KMS-11 (cell line): Measurements from ENCODE around the gene TOMT.

Experiments used
- H2AFZ ChIP-seq: fragments of 200-600 bp; sonication (generic); 2 replicates; pipeline ENCODE4 v1.6.1; 2016; ENCODE audit warnings: antibody characterized with exemption, mixed run types, low read depth
- H3K27ac ChIP-seq: fragments of 200-600 bp; sonication (generic); 2 replicates; pipeline ENCODE4 v1.6.1; 2016; ENCODE audit warnings: mild to moderate bottlenecking, mixed run types
- H3K27me3 ChIP-seq: fragments of 200-600 bp; sonication (generic); 2 replicates; pipeline ENCODE4 v1.6.1; 2017; ENCODE audit warnings: mild to moderate bottlenecking, low read depth, mixed run types, moderate library complexity; ENCODE audit not compliant: insufficient read depth
- H3K36me3 ChIP-seq: fragments of 200-600 bp; sonication (generic); 2 replicates; pipeline ENCODE4 v1.6.1; 2017; ENCODE audit warnings: mild to moderate bottlenecking, mixed run types; ENCODE audit not compliant: insufficient read depth
- H3K4me1 ChIP-seq: fragments of 200-600 bp; sonication (generic); 2 replicates; pipeline ENCODE4 v1.6.1; 2016; ENCODE audit warnings: mild to moderate bottlenecking, low read depth, mixed run types; ENCODE audit not compliant: poor library complexity, severe bottlenecking
- H3K4me2 ChIP-seq: fragments of 200-600 bp; sonication (generic); 2 replicates; pipeline ENCODE4 v1.7.0; 2016; ENCODE audit warnings: mild to moderate bottlenecking, mixed run types
- H3K4me3 ChIP-seq: fragments of 200-600 bp; sonication (generic); IDR thresholded peaks from 2 replicates; pipeline ENCODE4 v1.6.1; 2017; ENCODE audit warnings: low read depth, low read length, mixed read lengths; ENCODE audit not compliant: insufficient read depth
- H3K79me2 ChIP-seq: fragments of 200-600 bp; sonication (generic); 2 replicates; pipeline ENCODE4 v1.6.1; 2016; ENCODE audit warnings: low read depth, mixed run types; ENCODE audit not compliant: insufficient read depth
- H3K9ac ChIP-seq: fragments of 200-600 bp; sonication (generic); 2 replicates; pipeline ENCODE4 v1.6.1; 2016; ENCODE audit warnings: mild to moderate bottlenecking, mixed run types
- H4K20me1 ChIP-seq: fragments of 200-600 bp; sonication (generic); 2 replicates; pipeline ENCODE4 v1.6.1; 2016; ENCODE audit warnings: mild to moderate bottlenecking, mixed run types; ENCODE audit not compliant: insufficient read depth
- TF ChIP-seq, protein P1 (sequence below): fragments of 200-600 bp; sonication (generic); conservative IDR thresholded peaks from 2 replicates; pipeline ENCODE4 v1.6.1; 2017; ENCODE audit warnings: low read depth, mild to moderate bottlenecking, antibody characterized with exemption, low read length, moderate library complexity, mixed read lengths

The TOMT gene

DNA sequence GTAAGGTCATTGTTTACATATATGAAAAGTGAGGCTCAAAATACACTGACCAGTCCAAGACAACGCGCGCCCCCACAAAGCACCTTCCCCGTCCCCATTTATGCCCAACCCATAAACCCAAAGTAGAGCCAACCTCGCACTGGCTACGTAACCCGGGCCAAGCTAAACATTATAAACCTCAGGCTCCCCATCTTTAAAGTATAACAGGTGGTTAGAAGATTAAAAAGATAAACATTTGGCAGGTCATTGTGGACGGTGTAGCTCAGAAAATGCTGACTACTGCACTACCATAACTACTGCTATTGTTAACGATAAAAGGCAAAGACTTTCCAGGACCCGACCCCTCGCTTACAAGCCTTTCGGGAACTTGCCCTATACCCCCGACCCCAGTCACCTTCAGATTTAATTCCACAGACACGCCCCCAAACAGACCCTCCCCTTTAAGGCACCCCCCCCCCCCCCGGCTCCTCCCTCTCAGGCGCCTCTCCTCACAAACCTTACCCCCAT, 25.9 kb upstream of the TOMT start:
- TF ChIP-seq, protein P1, sequence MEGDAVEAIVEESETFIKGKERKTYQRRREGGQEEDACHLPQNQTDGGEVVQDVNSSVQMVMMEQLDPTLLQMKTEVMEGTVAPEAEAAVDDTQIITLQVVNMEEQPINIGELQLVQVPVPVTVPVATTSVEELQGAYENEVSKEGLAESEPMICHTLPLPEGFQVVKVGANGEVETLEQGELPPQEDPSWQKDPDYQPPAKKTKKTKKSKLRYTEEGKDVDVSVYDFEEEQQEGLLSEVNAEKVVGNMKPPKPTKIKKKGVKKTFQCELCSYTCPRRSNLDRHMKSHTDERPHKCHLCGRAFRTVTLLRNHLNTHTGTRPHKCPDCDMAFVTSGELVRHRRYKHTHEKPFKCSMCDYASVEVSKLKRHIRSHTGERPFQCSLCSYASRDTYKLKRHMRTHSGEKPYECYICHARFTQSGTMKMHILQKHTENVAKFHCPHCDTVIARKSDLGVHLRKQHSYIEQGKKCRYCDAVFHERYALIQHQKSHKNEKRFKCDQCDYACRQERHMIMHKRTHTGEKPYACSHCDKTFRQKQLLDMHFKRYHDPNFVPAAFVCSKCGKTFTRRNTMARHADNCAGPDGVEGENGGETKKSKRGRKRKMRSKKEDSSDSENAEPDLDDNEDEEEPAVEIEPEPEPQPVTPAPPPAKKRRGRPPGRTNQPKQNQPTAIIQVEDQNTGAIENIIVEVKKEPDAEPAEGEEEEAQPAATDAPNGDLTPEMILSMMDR, result no peak
- no peaks in the 10 kb centered on the region for H3K36me3 ChIP-seq
- peak overlapping the region; percentile 67; the same call in 1 of the 2 replicates for H3K9ac ChIP-seq
- H3K79me2 ChIP-seq, result peaks cover 51% of the 10 kb centered on the region
- no peaks in the 10 kb centered on the region for H4K20me1 ChIP-seq
- no peaks in the 10 kb centered on the region for H3K27me3 ChIP-seq
- peaks cover 43% of the 10 kb centered on the region for H3K4me1 ChIP-seq
- peak overlapping the region; percentile 53 for H3K4me2 ChIP-seq
- peak overlapping the region; percentile 66 for H3K27ac ChIP-seq
- peak overlapping the region; percentile 53 for H2AFZ ChIP-seq
- H3K4me3 ChIP-seq, result no peak overlapping the region

DNA sequence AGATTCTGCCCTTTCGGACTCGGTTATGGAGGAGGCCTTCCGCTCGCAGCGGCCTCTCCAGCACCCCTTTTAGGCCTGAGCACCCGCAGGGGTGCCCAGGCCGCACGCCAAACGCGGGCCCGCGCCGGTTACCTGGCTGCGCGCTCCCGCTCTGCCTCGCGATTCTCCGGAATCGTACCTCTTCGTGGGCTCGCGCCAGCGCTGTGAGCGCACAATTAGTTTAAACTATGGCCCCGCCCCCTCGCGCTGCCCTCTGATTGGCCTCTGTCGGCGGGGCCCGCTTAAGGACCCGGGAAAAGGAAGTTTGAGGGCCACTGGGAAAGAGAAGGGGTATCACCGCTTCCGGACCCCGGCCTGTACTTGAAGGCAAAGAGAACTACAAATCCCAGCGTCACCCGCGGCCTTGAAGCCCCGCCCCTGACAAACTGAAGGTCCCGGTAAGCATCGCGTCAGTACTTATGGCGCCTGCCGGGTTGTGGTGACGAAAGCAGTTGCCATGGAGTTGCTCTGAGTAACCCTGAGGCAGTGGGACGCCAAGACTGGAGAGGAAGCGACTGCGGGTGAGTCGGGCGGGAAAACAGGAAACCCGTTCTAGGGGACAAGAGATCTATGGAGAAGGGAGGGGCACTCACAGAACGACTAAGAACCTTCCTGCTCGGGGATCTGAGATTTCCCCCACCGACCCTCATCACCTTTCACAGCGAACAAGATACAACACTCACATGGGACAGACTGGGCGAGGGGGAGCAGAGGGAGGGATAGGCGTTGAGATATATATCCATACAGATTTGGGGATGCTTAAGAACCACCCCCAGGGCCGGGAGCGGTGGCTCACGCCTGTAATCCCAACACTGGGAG, 25.2 kb upstream of the TOMT start, which contains the start of the genes LRRC51 and NUMA1:
Gene LRRC51 (plus strand): TSS at position 525 of the 858 bp plus-strand sequence. CDS start 8,234 bp downstream, outside the sequence.
Gene NUMA1 (minus strand): TSS at position 217 of the 858 bp plus-strand sequence. CDS start 44,599 bp downstream, outside the sequence.
- Histone ChIP-seq H3K9ac (peak within 1 kb of the TSS; percentile 67; the same call in 1 of the 2 replicates), H4K20me1 (no peaks in the 10 kb centered on the region), H3K27me3 (no peaks in the 10 kb centered on the region), H3K79me2 (peaks cover 45% of the 10 kb centered on the region), H3K4me1 (peaks cover 43% of the 10 kb centered on the region), H3K27ac (peak within 1 kb of the TSS; percentile 66), H3K4me3 (no peak within 1 kb of the TSS), H3K4me2 (peak within 1 kb of the TSS; percentile 62), H2AFZ (peak within 1 kb of the TSS; percentile 80), H3K36me3 (no peaks in the 10 kb centered on the region)
- TF ChIP-seq, protein P1, result no peak

DNA sequence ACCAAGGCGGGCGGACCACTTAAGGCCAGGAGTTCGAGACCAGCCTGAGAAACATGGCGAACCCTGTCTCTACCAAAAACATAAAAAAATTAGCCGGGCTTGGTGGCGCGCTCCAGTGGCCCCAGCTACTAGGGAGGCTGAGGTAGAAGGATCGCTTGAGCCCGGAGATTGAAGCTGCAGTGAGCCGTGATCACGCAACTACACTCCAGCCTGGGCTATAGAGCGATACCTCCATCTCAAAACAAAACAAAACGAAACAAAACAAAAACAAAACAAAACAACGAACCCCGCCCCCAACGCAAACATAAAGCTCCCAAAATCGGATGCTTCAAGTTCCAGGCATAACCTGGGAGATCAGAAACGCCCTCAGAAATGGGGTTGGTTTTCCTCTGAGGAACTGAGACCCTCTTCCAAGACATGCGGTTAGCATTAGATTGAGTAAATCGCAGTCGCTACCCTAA, 24.5 kb upstream of the TOMT start:
- Histone ChIP-seq H3K4me1 (peaks cover 45% of the 10 kb centered on the region), H3K36me3 (no peaks in the 10 kb centered on the region), H3K4me2 (peak overlapping the region; percentile 62), H3K9ac (peak overlapping the region; percentile 67; the same call in 1 of the 2 replicates), H3K4me3 (no peak overlapping the region), H3K27me3 (no peaks in the 10 kb centered on the region), H3K27ac (peak overlapping the region; percentile 66), H4K20me1 (no peaks in the 10 kb centered on the region), H2AFZ (peak overlapping the region; percentile 80; the same call in 1 of the 2 replicates), H3K79me2 (peaks cover 38% of the 10 kb centered on the region)
- TF ChIP-seq, protein P1, result no peak

DNA sequence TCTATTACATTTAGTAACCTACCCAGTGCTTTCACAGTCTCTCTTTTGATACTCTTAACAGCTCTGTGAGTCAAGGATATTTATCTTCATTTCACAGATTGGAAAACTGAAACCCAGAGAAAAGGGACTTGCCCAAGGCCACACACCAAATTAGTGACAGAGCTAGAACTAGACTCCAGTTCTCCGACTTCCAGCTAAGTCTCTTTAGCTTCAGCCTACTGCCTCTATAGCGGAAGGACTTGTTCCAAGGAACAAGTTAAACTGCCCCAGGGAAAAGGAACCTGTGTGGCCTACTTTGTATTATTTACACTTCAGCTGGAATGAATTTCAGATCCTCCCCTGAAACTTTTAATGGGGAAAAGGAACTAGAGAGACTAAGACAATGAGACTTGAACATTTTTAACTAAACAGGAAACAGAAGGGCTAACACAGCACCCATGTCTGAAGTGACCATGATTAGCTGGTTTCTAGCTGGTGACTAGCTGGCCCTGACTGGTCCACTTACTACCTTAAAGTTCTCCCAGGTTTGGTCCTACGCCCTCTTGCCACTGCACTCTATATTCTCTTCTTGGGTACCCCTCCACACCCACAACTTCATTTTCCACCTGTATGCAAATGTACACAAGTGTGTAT, 23.8 kb upstream of the TOMT start:
- Histone ChIP-seq H3K79me2 (peaks cover 31% of the 10 kb centered on the region), H4K20me1 (no peaks in the 10 kb centered on the region), H3K4me1 (peaks cover 50% of the 10 kb centered on the region), H3K27ac (no peak overlapping the region), H3K4me2 (peak overlapping the region; percentile 62; the same call in 1 of the 2 replicates), H2AFZ (no peak overlapping the region), H3K27me3 (no peaks in the 10 kb centered on the region), H3K4me3 (no peak overlapping the region), H3K36me3 (no peaks in the 10 kb centered on the region), H3K9ac (no peak overlapping the region)
- TF ChIP-seq, protein P1, result no peak
